ENCODE results near the gene TAS1R3. TPM values are rescaled to one million over a fixed set of nuclear protein-coding genes. Genes with fewer than 3 reads are reported as not detected.
A peak's percentile ranks its signal among the peaks of the same experiment; 100 is the strongest.

TAS1R3 gene
- total RNA-seq, 1 experiment from 2014 or later, result 0.28 TPM

GRCh38 chr1:1349256-1350012 lies 18.4 kb downstream of the TAS1R3 start, which contains the start of gene DVL1:
Gene DVL1, minus strand, starts transcription at chr1:1349418. Its CDS starts 353 bp downstream, at chr1:1349065.
- H3K23me2 ChIP-seq (ENCODE audit: insufficient read length, low read depth, low read length, poor library complexity, severe bottlenecking), result peaks cover 11% of the 10 kb centered on the region
- H3K9ac ChIP-seq (ENCODE audit: extremely low read depth, insufficient read length, low read length), result peak within 1 kb of the TSS; percentile 3
- H2AK5ac ChIP-seq (ENCODE audit: insufficient read length, low read length), result no peak within 1 kb of the TSS
- no peaks in the 10 kb centered on the region for H3K9me3 ChIP-seq (ENCODE audit: control insufficient read depth, low read depth, low read length)
- no peaks in the 10 kb centered on the region; the same call in 1 of the 2 replicates for H3K4me1 ChIP-seq (ENCODE audit: insufficient read depth, low read length)
- H2BK20ac ChIP-seq (ENCODE audit: low read depth, low read length, poor library complexity, severe bottlenecking), result no peak within 1 kb of the TSS
- no peak within 1 kb of the TSS for H2AFZ ChIP-seq (ENCODE audit: low read length)
- Mint-ChIP-seq H3K4me1 (peaks cover 22 to 39% of the 10 kb centered on the region in 2 experiments), H3K9me3 (no peaks in the 10 kb centered on the region), H3K27me3 (ENCODE audit: low read depth) (peaks cover 20% of the 10 kb centered on the region), H3K4me3 (peak within 1 kb of the TSS; percentile 72 to 84), H3K36me3 (ENCODE audit: insufficient read depth in 1 of 3, low read depth in 3 of 3) (peaks cover 0 to 8% (median 2%) of the 10 kb centered on the region in 3 experiments; a peak in 1 of 7 replicates), H3K27ac (no peak within 1 kb of the TSS)
- peak within 1 kb of the TSS; percentile 59 for H3K14ac ChIP-seq (ENCODE audit: insufficient read depth, low read length)
- H2BK5ac ChIP-seq (ENCODE audit: insufficient read length, low read length), result no peak within 1 kb of the TSS
- H3K27me3 ChIP-seq (ENCODE audit: insufficient read depth, low read length), result no peaks in the 10 kb centered on the region
- TF ChIP-seq, protein P1, sequence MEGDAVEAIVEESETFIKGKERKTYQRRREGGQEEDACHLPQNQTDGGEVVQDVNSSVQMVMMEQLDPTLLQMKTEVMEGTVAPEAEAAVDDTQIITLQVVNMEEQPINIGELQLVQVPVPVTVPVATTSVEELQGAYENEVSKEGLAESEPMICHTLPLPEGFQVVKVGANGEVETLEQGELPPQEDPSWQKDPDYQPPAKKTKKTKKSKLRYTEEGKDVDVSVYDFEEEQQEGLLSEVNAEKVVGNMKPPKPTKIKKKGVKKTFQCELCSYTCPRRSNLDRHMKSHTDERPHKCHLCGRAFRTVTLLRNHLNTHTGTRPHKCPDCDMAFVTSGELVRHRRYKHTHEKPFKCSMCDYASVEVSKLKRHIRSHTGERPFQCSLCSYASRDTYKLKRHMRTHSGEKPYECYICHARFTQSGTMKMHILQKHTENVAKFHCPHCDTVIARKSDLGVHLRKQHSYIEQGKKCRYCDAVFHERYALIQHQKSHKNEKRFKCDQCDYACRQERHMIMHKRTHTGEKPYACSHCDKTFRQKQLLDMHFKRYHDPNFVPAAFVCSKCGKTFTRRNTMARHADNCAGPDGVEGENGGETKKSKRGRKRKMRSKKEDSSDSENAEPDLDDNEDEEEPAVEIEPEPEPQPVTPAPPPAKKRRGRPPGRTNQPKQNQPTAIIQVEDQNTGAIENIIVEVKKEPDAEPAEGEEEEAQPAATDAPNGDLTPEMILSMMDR (conservative IDR thresholded peaks at IDR 0.05), result peak; percentile 55; the same call in 2 of the 3 replicates
- DNase-seq, result peak; percentile 67
- no peak within 1 kb of the TSS for H3K4ac ChIP-seq (ENCODE audit: low read depth, low read length)
- H4K91ac ChIP-seq (ENCODE audit: insufficient read length, low read depth, low read length), result no peak within 1 kb of the TSS
- no peak within 1 kb of the TSS for H3T11ph ChIP-seq (ENCODE audit: low read length)
- H3K27ac ChIP-seq (ENCODE audit: insufficient read length, low read depth, low read length), result no peak within 1 kb of the TSS
- H2BK120ac ChIP-seq (ENCODE audit: low read depth, low read length, poor library complexity, severe bottlenecking), result no peak within 1 kb of the TSS
- no peak within 1 kb of the TSS for H4K8ac ChIP-seq (replicated peaks; ENCODE audit: insufficient read length, low read depth, low read length)
- H3K23ac ChIP-seq (ENCODE audit: insufficient read length, low read depth, low read length), result no peak within 1 kb of the TSS
- no peak within 1 kb of the TSS for H3K56ac ChIP-seq (ENCODE audit: insufficient read length, low read depth, low read length)
- peaks cover 3% of the 10 kb centered on the region for H4K20me1 ChIP-seq (ENCODE audit: control insufficient read depth, insufficient read depth, insufficient read length)
- no peak within 1 kb of the TSS for H4K5ac ChIP-seq (ENCODE audit: insufficient read length, low read depth, low read length)
- H2BK15ac ChIP-seq (ENCODE audit: low read depth, low read length), result no peak within 1 kb of the TSS
- peaks cover 10% of the 10 kb centered on the region for H3K79me1 ChIP-seq (ENCODE audit: insufficient read depth, low read depth, low read length, poor library complexity, severe bottlenecking)
- no peak within 1 kb of the TSS for H3K18ac ChIP-seq (ENCODE audit: insufficient read length, low read depth, low read length)
- no CpG with 5 or more reads among the region's 122 CpGs for WGBS (ENCODE audit: extremely low coverage, insufficient read length, low lambda C conversion rate)
- no peak within 1 kb of the TSS for H2BK12ac ChIP-seq (ENCODE audit: insufficient read length, low read depth, low read length)
- H3K4me2 ChIP-seq (ENCODE audit: insufficient read depth, insufficient read length, low read length), result peak within 1 kb of the TSS; percentile 90
- peaks cover 3% of the 10 kb centered on the region; the same call in 1 of the 2 replicates for H3K79me2 ChIP-seq (ENCODE audit: insufficient read depth, low read length)
